ENCODE measurements around the gene SCAPER. TPM values are rescaled to one million over a fixed set of nuclear protein-coding genes. Genes with fewer than 3 reads are reported as not detected.

SCAPER gene
- total RNA-seq, 1 experiment from 2014 or later = 21.5 TPM

GRCh38 chr15:76625267-76625666, 279.9 kb downstream of the SCAPER start:
- ChIA-PET CTCF (no interaction called here), POLR2A (ENCODE audit: low non-redundant PET) (no interaction called here)
- no TSS peak for BruUV-seq (replicated peaks)

GRCh38 chr15:76614725-76615124, 290.4 kb downstream of the SCAPER start:
- Histone ChIP-seq H3K4me1 (ENCODE audit: insufficient read depth, low read length, poor library complexity, severe bottlenecking) (no peaks in the 10 kb centered on the region), H3K27me3 (replicated peaks; ENCODE audit: insufficient read depth, low read depth, low read length, poor library complexity) (no peaks in the 10 kb centered on the region), H3K9me3 (ENCODE audit: low read depth, low read length, poor library complexity, severe bottlenecking) (no peaks in the 10 kb centered on the region), H3K36me3 (ENCODE audit: insufficient read depth, low read length, poor library complexity, severe bottlenecking) (no peaks in the 10 kb centered on the region), H3K4me3 (ENCODE audit: low read depth, low read length, poor library complexity, severe bottlenecking) (no peak overlapping the region), H3K27ac (ENCODE audit: low read depth, low read length, poor library complexity, severe bottlenecking) (no peak overlapping the region)
- intact Hi-C loops (cut with micrococcal nuclease; ENCODE audit: unreplicated experiment) = no loop called here
- ChIA-PET POLR2A (ENCODE audit: low non-redundant PET) (interaction anchor here (0.6 kb wide), 1 partner anchor 20 kb away, joined by 3 read pairs; no protein-coding TSS in a partner anchor), CTCF (no interaction called here)
- no peak for TF ChIP-seq EZH2 (IDR thresholded peaks at IDR 0.05; ENCODE audit: borderline replicate concordance, low read depth, low read length, poor library complexity, severe bottlenecking)
- no peak for DNase-seq (ENCODE audit: low spot score)
- BruUV-seq (replicated peaks) = no TSS peak

More at GRCh38 chr15:76625267-76625666, 279.9 kb downstream of the SCAPER start:
- no peak overlapping the region for H3K4me3 ChIP-seq (ENCODE audit: low read depth, low read length, poor library complexity, severe bottlenecking)
- intact Hi-C loops (cut with micrococcal nuclease; ENCODE audit: unreplicated experiment) = no loop called here
- no peaks in the 10 kb centered on the region for H3K36me3 ChIP-seq (ENCODE audit: insufficient read depth, low read length, poor library complexity, severe bottlenecking)
- no peaks in the 10 kb centered on the region for H3K27me3 ChIP-seq (replicated peaks; ENCODE audit: insufficient read depth, low read depth, low read length, poor library complexity)
- H3K27ac ChIP-seq (ENCODE audit: low read depth, low read length, poor library complexity, severe bottlenecking) = no peak overlapping the region
- H3K9me3 ChIP-seq (ENCODE audit: low read depth, low read length, poor library complexity, severe bottlenecking) = no peaks in the 10 kb centered on the region
- TF ChIP-seq EZH2 (IDR thresholded peaks at IDR 0.05; ENCODE audit: borderline replicate concordance, low read depth, low read length, poor library complexity, severe bottlenecking) (no peak), CTCF (conservative IDR thresholded peaks at IDR 0.05; ENCODE audit: low read depth, low read length) (no peak)
- no peaks in the 10 kb centered on the region for H3K4me1 ChIP-seq (ENCODE audit: insufficient read depth, low read length, poor library complexity, severe bottlenecking)
- no peak for DNase-seq (ENCODE audit: low spot score)

- Histone ChIP-seq H3K27me3 (replicated peaks; ENCODE audit: insufficient read depth, low read depth, low read length, poor library complexity) (no peaks in the 10 kb centered on the region), H3K9me3 (ENCODE audit: low read depth, low read length, poor library complexity, severe bottlenecking) (no peaks in the 10 kb centered on the region), H3K4me1 (ENCODE audit: insufficient read depth, low read length, poor library complexity, severe bottlenecking) (no peaks in the 10 kb centered on the region), H3K27ac (ENCODE audit: low read depth, low read length, poor library complexity, severe bottlenecking) (no peak overlapping the region), H3K36me3 (ENCODE audit: insufficient read depth, low read length, poor library complexity, severe bottlenecking) (no peaks in the 10 kb centered on the region), H3K4me3 (ENCODE audit: low read depth, low read length, poor library complexity, severe bottlenecking) (no peak overlapping the region)
- peak; percentile 24 for DNase-seq (ENCODE audit: low spot score)
- intact Hi-C loops (cut with micrococcal nuclease; ENCODE audit: unreplicated experiment) = no loop called here
- ChIA-PET CTCF (no interaction called here), POLR2A (ENCODE audit: low non-redundant PET) (no interaction called here)
- TF ChIP-seq EZH2 (IDR thresholded peaks at IDR 0.05; ENCODE audit: borderline replicate concordance, low read depth, low read length, poor library complexity, severe bottlenecking) = no peak
- 0 out of 2 replicates have a peak, but pooled peaks have one; percentile 12 for TF ChIP-seq CTCF (conservative IDR thresholded peaks at IDR 0.05; ENCODE audit: low read depth, low read length)
- no TSS peak for BruUV-seq (replicated peaks)
Observed at GRCh38 chr15:76588811-76589747, 316.1 kb downstream of the SCAPER start.
